NCI-H128 (cell line): ENCODE results near the gene DNTTIP2.
"Not testable (repeated sequence)": the region's sequence is repeated elsewhere in the genome, so short reads cannot be mapped to it uniquely, and the experiment has no call there.

Experiments
- DNase-seq: peaks from one replicate; lab custom pipeline; 2025; ENCODE audit not compliant: unreplicated experiment; lab: John Stamatoyannopoulos, UW

The DNTTIP2 gene

DNA sequence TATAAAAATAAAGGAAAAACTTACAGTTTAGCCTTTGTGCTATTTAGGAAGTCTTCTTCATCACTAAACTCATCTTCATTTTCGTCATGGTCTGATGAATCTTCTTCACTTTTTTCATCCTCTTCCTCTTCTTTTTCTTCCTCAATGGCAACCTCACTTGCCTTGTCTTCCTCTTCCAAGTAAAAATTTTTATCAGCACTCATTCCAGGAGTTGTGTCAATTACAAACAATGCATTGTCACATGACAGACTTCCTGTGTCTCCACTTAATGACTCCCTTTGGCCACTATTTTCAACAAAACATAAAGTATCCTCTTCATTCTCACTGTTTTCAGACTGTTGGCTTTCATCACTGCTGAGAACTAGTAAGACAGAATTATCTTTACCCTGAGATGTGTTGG, 2.8 kb downstream of the DNTTIP2 start:
- no peak for DNase-seq

- no peak for DNase-seq
These were observed 4.9 kb downstream of the DNTTIP2 start for GRCh38 chr1:93874025-93874651.

DNA sequence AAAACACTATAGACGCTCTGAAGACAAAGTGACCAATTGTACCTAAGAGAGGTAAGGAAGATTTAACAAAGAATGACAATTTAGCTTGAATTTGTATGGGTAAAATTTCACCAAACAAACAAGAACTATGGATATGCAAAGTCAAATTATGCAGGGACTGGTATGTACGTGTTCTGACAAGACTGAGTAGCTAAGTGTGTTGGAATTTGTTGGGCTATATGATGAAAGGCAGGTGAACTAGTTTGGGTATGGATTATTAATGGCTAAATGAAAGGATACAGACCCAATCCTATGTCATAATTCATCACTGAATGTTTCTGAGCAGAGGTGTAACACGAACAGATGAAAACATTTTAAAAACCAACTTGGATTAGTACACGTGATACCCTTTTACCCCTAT, 7.6 kb downstream of the DNTTIP2 start:
- DNase-seq = no peak

- no peak for DNase-seq
These were observed 9.4 kb downstream of the DNTTIP2 start for GRCh38 chr1:93869653-93870052.

DNA sequence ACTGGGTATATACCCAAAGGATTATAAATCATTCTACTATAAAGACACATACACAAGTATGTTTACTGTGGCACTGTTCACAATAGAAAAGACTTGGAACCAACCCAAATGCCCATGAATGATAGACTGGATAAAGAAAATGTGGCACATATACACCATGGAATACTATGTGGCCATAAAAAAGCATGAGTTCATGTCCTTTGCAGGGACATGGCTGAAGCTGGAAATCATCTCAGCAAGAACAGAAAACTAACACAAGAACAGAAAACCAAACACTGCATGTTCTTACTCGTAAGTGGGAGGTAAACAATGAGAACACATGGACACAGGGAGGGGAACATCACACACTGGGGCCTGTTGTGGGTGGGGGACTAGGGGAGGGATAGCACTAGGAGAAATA, 10.5 kb downstream of the DNTTIP2 start:
- not testable (repeated sequence) for DNase-seq

- DNase-seq = no peak
These were observed 13.8 kb downstream of the DNTTIP2 start for GRCh38 chr1:93865253-93865652.

GRCh38 chr1:93864175-93864574, 14.8 kb downstream of the DNTTIP2 start:
- no peak for DNase-seq

GRCh38 chr1:93857653-93858052, 21.4 kb downstream of the DNTTIP2 start:
- not testable (repeated sequence) for DNase-seq

DNA sequence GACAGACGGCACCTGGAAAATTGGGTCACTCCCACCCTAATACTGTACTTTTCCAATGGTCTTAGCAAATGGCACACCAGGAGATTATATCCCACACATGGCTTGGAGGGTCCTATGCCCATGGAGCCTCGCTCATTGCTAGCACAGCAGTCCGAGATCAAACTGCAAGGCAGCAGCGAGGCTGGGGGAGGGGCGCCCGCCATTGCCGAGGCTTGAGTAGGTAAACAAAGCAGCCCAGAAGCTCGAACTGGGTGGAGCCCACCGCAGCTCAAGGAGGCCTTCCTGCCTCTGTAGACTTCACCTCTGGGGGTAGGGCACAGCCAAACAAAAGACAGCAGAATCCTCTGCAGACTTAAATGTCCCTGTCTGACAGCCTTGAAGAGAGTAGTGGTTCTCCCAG, 23.0 kb downstream of the DNTTIP2 start:
- DNase-seq = not testable (repeated sequence)

DNA sequence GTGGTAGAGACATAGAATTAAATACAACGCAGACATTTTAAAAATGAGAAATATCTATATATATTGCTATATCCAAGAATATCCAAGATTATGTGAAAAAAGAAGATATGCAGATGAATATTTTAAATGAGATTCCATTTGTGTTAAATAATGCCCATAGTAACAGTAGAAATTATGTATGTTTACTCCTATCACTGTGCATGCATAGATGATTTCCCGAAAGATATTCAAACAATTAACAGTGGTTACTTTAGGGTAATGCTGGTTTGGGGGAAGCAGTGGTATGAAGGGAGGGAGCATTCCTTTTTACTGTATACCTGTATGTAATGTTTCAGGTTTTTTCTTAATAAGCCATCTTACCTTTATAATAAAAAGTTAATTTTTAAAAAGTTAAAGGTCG, 25.1 kb downstream of the DNTTIP2 start:
- no peak for DNase-seq

DNA sequence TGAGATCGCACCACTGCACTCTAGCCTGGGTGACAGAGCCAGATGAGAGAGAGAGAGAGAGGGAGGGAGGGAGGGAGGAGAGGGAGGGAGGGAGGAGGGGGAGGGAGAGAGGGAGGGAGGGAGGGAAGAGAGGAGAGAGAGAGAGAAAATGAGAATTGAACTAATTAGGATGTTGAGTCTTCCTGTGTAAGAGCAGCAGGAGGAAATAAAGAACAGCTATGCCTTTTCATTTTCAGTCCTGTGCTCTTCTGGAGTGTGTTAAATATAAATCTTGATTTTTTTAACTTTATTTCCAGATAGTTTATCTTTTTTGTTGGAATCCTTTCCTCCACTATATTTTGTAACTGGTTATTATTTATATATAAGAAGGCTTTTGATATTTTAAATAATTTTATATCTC, 27.1 kb downstream of the DNTTIP2 start:
- no peak for DNase-seq

DNA sequence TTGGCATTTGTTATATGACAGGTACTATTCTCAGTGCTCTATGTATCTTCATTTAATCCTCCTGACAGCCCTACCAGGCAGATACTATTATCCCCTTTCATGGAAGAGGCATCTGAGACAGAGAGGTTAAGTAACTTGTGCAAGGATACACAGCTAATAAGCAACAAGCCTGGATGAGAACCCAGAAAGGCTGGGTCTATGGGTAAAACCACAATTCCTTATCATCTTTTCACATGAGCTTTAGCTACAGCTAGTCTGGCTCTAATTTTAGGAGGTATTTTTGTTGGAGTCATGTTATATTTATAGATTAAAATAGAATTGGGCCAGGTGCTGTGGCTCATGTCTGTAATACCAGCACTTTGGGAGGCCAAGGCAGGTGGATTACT, 27.7 kb downstream of the DNTTIP2 start:
- no peak for DNase-seq

DNA sequence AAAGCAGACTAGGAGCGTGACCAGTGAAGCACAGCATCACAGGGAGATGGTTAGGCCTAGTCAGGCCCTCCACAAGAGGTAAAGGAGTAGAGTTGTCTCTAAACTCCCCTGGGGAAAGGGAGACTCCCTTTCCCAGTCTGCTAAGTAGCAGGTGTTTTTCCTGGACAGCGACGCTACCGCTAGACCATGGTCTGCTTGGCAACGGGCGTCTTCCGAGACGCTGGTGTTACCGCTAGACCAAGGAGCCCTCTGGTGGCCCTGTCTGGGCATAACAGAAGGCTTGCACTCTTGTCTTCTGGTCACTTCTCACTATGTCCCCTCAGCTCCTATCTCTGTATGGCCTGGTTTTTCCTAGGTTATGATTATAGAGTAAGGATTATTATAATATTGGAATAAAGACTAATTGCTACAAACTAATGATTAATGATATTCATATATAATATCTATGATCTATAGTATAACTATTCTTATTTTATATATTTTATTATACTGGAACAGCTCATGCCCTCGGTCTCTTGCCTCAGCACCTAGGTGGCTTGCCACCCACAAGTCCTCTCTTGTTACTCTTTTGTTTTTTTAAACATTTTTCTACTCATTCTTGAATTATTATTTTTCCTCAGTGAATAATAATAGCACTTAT, 28.2 kb downstream of the DNTTIP2 start:
- DNase-seq = not testable (repeated sequence)

DNA sequence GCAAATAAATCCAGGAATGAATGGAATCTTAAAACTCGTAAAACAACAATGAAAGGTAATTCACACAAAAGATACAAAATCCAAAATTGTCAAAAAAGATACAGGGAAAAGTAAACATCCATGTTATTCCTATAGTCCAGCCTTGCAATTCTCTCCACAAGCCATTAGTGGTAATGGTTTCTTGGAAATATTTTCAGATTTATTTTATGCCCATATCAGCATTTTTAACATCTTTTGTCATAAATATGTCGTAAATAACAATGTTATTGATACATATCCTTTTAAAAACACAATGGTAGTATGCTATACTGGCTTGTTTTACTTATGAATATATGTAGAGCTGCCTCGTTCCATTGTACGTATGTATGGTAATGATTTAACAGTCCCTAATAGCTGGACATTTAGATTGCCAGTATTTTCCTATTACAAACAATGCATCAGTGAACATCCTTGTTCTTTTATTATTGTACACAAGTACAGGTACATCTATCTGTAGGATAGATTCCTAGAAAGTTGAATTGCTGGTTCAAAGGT, 30.6 kb downstream of the DNTTIP2 start:
- no peak for DNase-seq

- DNase-seq = peak; percentile 27
These were observed 31.2 kb downstream of the DNTTIP2 start for GRCh38 chr1:93847811-93848288.

- peak; percentile 83 for DNase-seq
These were observed 31.8 kb downstream of the DNTTIP2 start for GRCh38 chr1:93846992-93847810.

GRCh38 chr1:93846206-93846991, 32.6 kb downstream of the DNTTIP2 start:
- peak; percentile 70 for DNase-seq

DNA sequence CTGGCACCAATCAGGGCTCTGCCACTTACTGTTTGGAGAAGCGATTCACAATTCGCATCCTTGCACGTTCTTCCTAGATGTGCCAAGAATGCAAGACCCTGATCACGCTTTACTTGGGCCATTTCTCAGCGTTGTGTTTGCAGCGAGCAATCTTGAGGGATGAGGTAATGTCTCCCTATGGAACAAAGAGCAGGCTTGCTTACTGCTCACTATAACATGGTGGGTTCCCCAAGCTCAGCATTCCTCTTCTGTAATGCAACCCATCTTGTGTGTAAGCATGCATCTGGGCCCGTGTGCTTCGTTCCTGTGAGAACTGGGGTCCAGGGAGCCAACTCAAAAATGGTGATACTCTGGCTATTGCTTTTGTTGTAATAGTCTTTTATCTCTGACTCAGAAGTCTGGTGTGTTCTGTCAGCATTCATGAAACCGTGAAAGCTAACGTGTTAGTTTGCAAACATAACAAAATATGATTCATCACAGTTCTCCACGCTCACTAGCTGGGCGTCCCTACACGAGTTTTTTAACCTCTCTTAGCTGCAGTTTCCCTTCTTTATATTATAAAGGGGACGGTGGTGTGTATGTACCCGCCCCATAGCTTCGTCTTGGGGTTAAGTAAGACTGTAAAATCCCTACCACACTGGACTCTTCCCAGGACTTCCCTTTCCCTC, 33.3 kb downstream of the DNTTIP2 start:
- DNase-seq = no peak

- DNase-seq = peak; percentile 10
These were observed 34.6 kb downstream of the DNTTIP2 start for GRCh38 chr1:93844262-93845045.
